Measurements from ENCODE around the gene HOXC12.
A peak's percentile ranks its signal among the peaks of the same experiment; 100 is the strongest.

HOXC12 gene

GRCh38 chr12:53956914-53957536 is 2.3 kb downstream of the HOXC12 start:
- no peak for DNase-seq

- no peak for DNase-seq
Observed at GRCh38 chr12:53958128-53958527, 3.4 kb downstream of the HOXC12 start.

- no peak for DNase-seq
Observed at GRCh38 chr12:53959314-53959713, 4.6 kb downstream of the HOXC12 start.

DNA sequence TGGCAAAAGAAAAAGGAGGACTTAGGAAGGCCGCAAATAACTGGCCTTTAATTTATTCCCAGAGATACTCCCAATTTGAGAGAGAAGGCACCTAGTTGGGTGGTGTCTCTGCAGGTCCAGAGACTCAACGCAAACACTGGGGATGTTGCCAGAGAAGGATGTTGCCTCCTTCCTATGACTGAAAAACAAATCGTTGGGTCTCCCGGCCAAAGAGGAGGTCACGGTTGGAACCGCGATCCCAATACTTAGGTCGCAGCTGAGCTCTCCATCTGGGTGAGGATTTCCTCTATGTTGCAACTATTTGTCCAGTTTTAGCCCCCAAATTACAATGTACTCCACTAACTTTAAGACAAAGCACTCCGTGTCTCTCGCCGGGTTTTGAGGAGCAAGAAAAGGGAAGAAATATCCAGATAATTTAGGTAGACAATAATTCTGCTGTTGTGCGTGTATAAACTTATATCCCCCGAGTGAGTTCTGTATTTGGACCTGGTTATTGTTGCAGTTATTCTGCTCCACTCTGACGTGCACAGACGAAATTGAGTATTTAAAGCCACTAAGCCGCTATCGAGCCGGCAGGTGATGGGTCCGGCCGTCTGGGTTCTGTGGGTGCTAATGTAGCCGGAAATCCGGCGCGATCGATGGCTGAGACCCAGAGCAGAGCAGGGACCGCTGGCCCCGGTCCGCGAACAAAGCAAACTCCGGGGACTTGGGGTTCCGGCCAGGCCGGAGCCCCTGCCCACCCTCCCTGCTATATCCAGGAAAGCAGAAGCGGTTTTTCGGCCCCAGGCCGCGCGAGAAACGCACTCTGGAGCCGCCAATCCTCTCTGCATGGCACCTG is 5.7 kb downstream of the HOXC12 start:
- no peak for DNase-seq

DNA sequence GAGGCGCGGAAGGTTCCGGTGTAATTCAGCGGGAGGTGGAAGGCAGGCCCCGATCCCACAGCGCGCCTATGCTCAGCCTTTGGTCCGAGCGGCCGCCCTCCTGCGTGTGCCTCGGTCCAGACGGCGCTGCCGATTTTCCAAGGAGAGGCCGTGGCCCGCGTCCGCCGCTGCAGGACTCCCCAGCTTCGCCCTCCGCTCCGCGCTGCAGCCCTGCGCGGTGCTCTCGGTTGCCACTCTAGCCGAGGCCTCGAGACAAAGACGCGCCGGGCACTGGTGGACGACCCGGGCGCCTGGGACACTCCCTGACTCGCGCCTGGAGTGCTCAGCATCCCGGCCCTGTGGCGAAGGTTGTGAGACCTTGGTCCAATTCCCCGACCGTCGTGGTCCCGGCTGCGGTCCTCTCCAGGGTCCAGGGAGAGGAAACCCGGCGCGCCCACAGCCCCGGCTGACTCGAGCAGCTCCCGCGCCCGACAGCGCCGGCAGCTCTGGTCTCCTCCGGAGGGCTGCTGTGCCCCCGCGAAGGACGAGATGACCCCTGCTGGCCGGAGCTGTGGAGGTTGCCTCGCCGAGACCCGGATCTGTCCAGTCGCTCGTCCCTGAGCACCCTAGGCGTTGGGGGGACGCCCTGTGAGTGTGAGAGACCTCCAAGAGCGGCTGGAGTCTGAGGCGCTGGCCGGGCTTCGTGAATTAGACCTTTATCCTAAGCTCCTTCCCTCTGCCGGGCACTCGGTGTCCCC is 6.5 kb downstream of the HOXC12 start:
- no peak for DNase-seq

GRCh38 chr12:53963005-53963404 is 8.3 kb downstream of the HOXC12 start:
- no peak for DNase-seq

DNA sequence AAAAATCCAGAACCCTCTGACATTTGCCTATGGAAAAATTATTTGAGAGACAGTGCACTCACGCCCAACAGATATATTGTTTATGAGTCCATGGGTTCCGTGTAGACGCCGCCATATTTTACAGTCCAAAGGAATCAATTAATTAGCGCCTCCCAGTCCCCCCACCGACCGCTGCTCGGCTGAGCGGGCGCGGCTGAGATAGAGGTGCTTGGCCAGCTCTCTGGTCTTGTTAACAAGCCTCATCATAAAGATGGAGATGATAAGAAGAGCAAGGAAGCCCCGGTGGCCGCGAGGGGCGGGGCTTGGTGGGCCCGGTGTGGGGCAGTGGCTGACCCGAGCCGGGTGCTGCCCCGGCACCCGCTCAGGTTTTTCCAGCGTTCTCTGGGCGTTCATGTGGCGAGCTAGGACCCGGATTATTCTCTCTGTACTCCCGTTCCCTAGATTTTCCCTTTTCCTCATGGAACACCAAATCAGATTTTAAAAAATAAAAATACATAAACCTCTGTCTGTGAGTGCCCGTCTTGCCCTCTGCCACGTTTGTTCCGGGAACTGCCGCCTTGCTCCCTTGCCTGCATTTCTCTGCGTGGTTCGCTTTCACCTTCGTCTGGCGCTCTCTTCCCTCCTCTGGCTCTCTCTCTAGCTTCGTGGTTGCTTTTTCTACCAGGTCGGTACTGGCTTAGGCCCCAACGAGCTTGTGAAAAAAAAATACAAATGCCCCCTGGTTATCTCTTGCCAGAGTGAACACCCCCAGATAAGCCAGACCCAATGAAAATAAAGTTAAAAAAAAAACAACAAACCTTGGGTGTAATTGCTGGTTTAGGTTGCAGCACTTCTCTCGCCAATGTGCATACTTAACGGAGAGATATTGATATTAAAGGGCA is 9.0 kb downstream of the HOXC12 start:
- DNase-seq: no peak

DNA sequence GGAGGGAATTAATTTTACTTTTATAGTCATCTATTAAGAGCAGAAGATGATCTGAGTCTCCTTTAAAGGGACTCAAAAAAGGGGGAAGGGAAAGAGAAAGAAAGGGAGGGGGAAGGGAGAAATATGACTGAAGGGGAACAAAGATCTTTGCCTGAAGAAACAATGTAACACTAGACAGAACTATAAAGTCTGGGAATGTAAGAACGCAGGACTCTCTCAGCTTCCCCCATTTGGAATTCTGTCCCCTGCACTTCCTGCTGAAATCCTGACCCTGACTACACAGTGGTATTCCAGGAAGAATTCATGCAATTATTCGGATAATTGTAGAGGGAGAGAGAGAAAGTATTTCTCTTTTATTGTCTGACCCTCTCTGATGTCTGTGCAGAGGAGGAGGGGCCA is 9.6 kb downstream of the HOXC12 start:
- DNase-seq: no peak

DNA sequence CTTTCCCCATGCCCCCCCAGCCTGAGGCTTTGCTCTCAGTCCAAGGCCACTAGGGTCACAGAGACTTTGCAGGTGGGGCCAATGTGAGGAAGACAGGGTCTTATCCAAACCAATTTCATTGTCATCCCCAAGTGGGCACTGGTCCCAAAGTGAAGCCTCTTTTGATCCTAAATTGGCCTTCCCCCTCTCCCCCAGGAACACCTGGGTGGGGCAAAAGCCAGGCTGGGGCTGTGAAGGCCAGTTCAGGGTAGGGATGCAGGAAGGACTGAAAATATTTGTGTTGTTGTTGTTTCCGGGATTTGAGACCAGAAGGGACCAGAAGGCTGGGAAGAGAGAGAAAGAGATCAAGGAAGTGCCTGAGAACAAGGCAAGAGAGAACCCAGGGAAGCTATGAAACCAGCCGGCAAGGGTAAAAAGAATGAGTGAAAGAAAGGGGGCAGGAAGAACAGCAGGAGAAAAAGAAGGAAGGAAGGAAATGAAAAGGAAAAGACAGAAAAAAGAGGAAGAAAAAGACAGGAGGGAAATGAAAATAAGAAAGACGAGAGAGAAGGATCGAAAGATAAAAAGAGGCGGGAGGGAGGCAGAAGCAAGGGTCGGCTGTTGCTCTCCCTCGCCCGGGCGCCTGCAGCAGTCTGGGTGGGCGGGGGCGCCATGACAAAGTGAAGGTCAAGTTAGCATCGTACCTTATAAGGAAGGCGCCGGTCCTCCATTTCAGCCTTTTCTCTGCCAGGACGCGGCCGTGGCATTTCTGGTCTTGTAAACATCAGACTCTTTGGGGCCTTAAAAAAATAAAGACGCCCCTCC is 10.8 kb downstream of the HOXC12 start:
- peak; percentile 72 for DNase-seq

DNA sequence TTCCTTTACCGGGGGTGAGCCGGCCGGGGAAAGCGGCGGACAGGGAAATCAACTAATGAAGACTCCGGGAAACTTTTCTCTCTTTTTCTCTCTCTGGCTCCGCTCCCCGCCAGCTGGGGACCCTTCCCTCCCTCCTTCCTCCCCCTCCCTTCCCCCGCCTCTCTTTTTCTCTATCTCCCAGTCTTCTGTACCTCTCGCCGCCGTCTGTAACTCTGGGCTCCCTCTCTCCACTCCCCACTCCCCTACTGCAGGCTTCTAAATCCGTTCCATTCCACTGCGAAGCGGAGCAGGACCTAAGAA is 11.3 kb downstream of the HOXC12 start:
- DNase-seq: no peak

DNA sequence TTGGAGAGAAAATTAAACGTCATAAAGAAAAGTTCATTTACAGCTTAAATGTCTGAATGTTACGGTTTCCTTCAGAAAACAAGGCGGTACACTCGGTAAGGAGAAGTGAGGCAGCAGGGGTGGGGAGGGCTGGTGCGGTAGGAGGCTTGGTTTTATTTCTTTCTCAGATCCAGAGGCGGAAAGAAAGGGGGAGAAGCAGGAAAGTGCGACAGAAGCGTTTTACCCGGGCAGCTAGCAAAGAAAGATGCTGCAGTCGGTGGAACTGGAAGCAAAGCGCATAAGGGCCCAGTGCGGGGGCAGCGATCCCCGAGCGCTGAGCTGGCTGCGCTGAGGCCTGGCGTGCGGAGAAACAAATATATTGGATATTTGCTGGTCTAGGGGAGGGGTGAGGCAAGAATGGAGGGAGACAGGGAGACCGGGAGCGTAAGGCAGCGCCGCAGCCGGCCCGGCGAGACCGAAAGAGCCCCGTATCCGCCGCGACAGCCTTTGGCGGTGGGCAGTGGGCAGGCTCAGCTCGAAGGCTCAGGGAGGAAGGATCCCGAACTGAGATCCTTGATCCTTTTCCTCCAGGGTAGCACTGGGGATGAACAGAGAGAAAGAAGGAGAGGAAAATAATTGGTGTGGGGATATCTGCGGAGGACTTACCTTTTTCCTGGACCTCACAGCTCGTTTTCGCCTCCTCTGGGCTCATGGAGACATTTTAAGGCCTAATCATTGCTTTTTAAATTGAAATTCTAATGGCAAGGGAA is 11.9 kb downstream of the HOXC12 start:
- no peak for DNase-seq

DNA sequence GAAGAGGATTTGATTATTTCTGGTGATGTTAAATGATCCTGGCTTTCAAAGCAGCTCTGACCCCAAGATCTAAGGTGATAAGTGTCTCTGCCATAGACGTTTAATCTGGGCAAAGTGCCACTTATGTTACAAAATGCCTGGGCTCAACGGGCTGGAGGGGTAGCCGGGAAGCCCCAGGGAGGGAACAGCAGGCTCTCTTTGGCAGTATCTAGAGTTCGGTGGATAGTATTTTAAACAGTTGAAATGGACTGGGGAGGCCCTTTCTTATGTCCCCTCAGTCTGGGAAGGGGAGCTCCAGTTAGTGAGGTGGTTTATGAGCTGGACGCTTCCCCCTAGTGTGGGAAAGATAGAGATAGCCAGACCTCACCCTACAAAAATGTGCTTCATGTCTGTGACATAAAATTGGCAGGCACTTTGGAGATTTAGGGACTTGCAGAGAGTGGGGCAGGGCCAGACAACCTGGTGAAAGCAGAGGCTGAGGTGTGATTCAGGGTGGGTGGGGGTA is 12.8 kb downstream of the HOXC12 start:
- peak; percentile 51 for DNase-seq

DNA sequence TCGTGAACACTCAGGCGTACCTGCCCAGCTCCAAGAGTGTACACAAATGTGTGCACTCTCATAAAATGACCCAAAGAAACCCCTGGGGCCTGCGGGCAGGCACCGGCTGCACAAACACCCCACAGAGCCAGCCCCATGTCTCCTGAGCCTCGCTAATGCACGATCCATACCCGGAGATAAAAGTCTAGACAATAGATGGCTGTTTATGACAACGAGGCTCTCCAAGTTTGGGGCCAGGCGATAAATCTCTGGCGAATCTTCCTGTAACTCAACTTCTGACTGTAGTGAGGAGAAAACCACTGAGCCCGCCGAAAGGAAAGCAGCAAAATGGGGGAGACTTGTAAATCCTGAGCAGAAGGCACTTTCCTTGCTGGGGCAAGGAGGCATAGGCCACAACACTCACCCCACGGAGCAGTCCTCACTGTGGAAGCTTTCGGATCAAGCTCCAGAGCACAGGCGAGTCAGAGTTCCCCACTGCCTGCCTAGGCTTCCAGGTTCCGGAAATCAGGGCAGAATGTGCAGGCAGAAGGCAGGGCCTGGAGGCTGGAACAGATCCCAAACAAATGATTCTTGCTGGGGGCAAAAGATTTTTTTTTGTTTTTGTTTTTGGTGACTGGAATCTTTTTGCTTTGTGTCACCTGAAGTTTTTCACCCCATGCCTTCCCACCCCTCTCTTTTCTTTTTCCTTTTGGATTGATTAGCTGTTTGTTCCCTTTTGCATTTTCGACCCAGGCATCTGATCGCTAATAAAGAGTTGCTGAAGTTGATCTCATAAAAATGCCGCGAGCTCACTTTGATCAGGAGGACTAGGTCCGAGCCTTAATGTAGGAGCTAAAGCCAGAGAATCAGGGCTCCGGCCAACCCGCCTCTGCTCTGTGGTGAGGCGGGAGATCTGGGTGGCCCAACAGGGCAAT is 13.8 kb downstream of the HOXC12 start:
- no peak for DNase-seq

DNA sequence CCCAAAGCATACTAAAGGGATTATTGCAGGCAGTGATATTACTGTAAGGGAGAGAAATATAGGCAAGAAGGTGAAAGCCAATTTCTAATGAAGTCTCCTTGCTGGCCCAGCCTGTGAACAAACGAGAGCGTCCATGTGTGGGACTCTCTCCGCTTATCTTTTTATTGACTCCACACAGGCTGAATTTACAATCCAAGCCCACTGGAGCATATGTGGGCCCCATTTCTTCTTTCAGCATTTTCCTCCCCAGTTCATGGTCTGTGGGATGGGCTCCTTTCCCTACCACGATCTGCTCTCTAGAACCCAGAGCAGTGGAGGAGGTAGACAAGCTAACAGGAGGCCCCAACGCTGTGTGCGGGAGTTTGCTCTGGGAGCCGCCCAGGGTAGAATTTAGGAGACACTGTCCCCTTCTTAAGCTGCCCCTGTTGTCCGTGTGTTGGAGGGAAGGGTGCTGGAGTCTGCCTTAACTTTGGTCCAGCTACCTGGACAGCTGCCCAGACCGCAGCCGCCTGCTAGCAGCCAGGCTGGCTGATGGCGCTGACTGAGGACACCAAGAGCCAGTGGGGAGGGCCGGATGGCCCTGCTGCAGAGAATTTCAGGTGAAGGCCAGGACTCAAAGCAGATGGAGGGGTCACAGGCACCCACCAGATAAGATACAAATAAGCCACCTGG is 15.0 kb downstream of the HOXC12 start:
- DNase-seq: no peak

DNA sequence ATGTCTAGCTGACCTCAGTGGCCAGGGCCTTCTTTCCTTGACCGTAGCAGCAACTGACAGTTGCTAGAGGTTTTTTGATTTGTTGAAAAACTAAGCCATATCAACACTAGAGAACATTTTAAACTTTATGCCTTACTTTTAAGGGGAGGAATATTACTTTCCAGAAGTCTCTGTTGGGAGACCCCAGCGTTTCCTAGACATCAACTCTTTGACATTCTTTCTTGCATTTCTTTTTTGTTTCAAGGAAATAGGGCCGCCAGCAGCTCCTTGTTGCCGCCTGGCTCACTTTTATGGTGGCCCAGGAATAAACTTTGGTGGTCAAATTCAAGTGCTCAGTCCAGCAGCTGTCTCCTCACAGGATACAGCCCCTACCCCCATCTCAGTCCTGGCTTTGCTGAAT is 15.7 kb downstream of the HOXC12 start:
- DNase-seq: no peak

- no peak for DNase-seq
Observed at GRCh38 chr12:53971129-53971528, 16.4 kb downstream of the HOXC12 start.

DNA sequence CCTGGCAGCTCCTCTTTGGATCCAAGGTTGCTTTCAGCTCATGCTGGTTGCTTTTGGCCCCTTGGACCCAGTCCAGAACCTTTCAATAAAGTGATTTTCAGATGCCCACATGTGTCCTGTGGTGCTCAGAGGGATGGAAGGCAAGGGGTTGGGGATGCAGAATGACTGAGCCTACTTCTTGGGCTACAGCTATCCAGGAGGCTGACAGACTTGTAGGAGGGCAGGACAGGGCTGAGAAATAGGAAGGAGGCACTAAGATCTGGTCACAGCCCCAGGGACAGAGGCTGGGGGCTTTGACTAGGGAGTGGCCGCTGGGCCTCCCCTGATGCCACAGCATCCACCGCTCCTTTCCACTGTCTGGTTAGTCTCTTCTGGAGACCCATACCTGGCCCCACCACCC is 17.0 kb downstream of the HOXC12 start:
- DNase-seq: no peak

- DNase-seq: peak; percentile 30
Observed at GRCh38 chr12:53972152-53972702, 17.5 kb downstream of the HOXC12 start.

GRCh38 chr12:53972722-53973235 is 18.1 kb downstream of the HOXC12 start, which contains the start of gene HOXC11:
HOXC11 (plus strand) TSS chr12:53973126; CDS start chr12:53973242, 116 bp downstream.
- DNase-seq: peak; percentile 38

Measured in fibroblast of skin of right quadriceps (primary cell).